8988T (cell line): ENCODE measurements around the gene TIGD3.

Experiments used
- DNase-seq: peaks from one replicate; pipeline ENCODE4 v3.0.0; 2011

The TIGD3 gene

GRCh38 chr11:65390996-65391395, 36.4 kb downstream of the TIGD3 start:
- peak; percentile 78 for DNase-seq

- DNase-seq, result no peak
Observed at GRCh38 chr11:65392186-65392829, 37.8 kb downstream of the TIGD3 start.

GRCh38 chr11:65392899-65393298, 38.3 kb downstream of the TIGD3 start:
- no peak for DNase-seq

GRCh38 chr11:65393513-65394079, 39.0 kb downstream of the TIGD3 start:
- DNase-seq, result no peak

GRCh38 chr11:65394125-65394536, 39.6 kb downstream of the TIGD3 start:
- DNase-seq, result no peak

GRCh38 chr11:65395961-65396530, 41.5 kb downstream of the TIGD3 start:
- DNase-seq, result no peak

- DNase-seq, result no peak
Observed at GRCh38 chr11:65396769-65397745, 42.5 kb downstream of the TIGD3 start.

- DNase-seq, result no peak
Observed at GRCh38 chr11:65398362-65398910, 43.9 kb downstream of the TIGD3 start.

- no peak for DNase-seq
Observed at GRCh38 chr11:65399249-65399648, 44.7 kb downstream of the TIGD3 start.

GRCh38 chr11:65399845-65400244, 45.3 kb downstream of the TIGD3 start:
- no peak for DNase-seq

GRCh38 chr11:65400307-65401072, 45.9 kb downstream of the TIGD3 start:
- DNase-seq, result no peak

GRCh38 chr11:65401073-65401802, 46.7 kb downstream of the TIGD3 start:
- no peak for DNase-seq

- no peak for DNase-seq
Observed at GRCh38 chr11:65401803-65402248, 47.3 kb downstream of the TIGD3 start.

GRCh38 chr11:65402790-65403189, 48.2 kb downstream of the TIGD3 start:
- DNase-seq, result no peak

GRCh38 chr11:65403607-65404121, 49.1 kb downstream of the TIGD3 start:
- DNase-seq, result no peak

- no peak for DNase-seq
Observed at GRCh38 chr11:65404210-65404609, 49.7 kb downstream of the TIGD3 start.

- DNase-seq, result no peak
Observed at GRCh38 chr11:65404638-65405339, 50.2 kb downstream of the TIGD3 start.
